HUES48 (cell line): Measurements from ENCODE around the gene OPHN1.
A peak's percentile ranks its signal among the peaks of the same experiment; 100 is the strongest.
"Not testable (repeated sequence)": the region's sequence is repeated elsewhere in the genome, so short reads cannot be mapped to it uniquely, and the experiment has no call there.

Source experiments
- H3K27ac ChIP-seq: one replicate; pipeline ENCODE4 v1.7.0; 2013; ENCODE audit warnings: low read depth, low read length, inconsistent platforms
- H3K27me3 ChIP-seq: 2 replicates; pipeline ENCODE4 v1.6.1; 2013; ENCODE audit warnings: mild to moderate bottlenecking, low read length; ENCODE audit not compliant: control insufficient read depth, insufficient read depth
- H3K36me3 ChIP-seq: 2 replicates; pipeline ENCODE4 v1.6.1; 2013; ENCODE audit warnings: low read length; ENCODE audit not compliant: control insufficient read depth, insufficient read depth
- H3K4me1 ChIP-seq: 2 replicates; pipeline ENCODE4 v1.6.1; 2013; ENCODE audit warnings: mild to moderate bottlenecking, low read length; ENCODE audit not compliant: control insufficient read depth, insufficient read depth
- H3K4me3 ChIP-seq: 2 replicates; pipeline ENCODE4 v1.5.1; 2013; ENCODE audit warnings: mild to moderate bottlenecking, low read depth, low read length
- H3K9ac ChIP-seq: 2 replicates; pipeline ENCODE4 v1.6.1; 2013; ENCODE audit warnings: mild to moderate bottlenecking, low read depth, low read length, moderate library complexity
- H3K9me3 ChIP-seq: 2 replicates; pipeline ENCODE4 v1.6.1; 2013; ENCODE audit warnings: low read length; ENCODE audit not compliant: control insufficient read depth, insufficient read depth

The OPHN1 gene

DNA sequence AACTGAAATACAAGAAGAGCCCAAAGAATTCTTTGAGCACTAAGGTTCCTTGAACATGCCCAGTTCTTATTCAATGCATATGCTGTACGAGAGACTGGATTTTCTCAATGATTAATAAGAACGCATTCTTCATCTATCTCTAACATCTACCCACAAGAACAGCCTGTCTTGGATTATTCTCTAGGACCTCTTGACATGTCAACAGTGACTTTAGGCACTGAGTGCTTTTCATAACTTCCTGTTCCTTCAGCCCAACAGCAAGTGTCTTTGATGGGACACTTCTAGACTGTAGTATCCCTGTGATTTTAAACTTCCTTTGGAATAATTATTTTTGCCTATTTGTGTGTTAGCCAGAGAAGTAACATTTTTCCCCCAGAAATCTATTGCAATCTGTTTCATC, 69.3 kb downstream of the OPHN1 start:
- Histone ChIP-seq H3K4me1 (no peaks in the 10 kb centered on the region), H3K36me3 (no peaks in the 10 kb centered on the region), H3K27ac (no peak overlapping the region), H3K27me3 (no peaks in the 10 kb centered on the region), H3K4me3 (no peak overlapping the region), H3K9me3 (peaks cover 45% of the 10 kb centered on the region), H3K9ac (no peak overlapping the region)

DNA sequence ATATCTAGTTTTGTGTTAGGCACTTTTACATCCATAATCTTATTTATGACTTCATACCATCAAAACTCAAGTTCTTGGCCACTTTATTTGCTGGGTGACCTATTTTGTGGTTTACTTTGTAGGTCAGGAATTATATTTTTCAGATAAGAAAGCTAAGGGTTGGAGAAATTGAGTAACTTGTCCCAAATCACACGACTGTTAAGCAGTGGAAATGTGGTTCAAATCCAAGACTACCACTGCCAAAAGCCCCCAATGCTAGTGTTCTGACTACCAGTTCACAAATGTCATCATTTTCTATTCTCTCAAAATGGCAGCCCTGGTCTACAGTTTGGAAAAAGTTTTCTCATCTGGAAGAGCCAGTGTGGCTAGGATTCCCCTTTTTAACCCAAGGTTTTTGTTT, 74.6 kb downstream of the OPHN1 start:
- H3K9me3 ChIP-seq: peaks cover 12% of the 10 kb centered on the region; the same call in 1 of the 2 replicates
- no peaks in the 10 kb centered on the region for H3K27me3 ChIP-seq
- H3K4me1 ChIP-seq: peaks cover 7% of the 10 kb centered on the region; the same call in 1 of the 2 replicates
- H3K27ac ChIP-seq: no peak overlapping the region
- H3K36me3 ChIP-seq: no peaks in the 10 kb centered on the region
- H3K4me3 ChIP-seq: no peak overlapping the region
- no peak overlapping the region for H3K9ac ChIP-seq

DNA sequence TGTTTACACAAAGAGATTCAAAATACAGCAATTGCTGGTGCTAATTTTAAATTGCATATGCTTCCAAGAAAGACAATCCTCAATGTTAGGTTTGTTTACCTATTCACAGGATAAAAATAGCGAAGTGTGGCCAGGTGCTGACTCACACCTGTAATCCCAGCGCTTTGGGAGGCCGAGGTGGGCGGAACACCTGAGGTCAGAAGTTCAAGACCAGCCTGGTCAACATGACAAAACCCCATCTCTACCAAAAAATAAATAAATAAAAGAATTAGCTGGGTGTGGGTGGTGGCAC, 77.7 kb downstream of the OPHN1 start:
- Histone ChIP-seq H3K9ac (no peak overlapping the region), H3K27ac (peak overlapping the region; percentile 50), H3K36me3 (no peaks in the 10 kb centered on the region)

DNA sequence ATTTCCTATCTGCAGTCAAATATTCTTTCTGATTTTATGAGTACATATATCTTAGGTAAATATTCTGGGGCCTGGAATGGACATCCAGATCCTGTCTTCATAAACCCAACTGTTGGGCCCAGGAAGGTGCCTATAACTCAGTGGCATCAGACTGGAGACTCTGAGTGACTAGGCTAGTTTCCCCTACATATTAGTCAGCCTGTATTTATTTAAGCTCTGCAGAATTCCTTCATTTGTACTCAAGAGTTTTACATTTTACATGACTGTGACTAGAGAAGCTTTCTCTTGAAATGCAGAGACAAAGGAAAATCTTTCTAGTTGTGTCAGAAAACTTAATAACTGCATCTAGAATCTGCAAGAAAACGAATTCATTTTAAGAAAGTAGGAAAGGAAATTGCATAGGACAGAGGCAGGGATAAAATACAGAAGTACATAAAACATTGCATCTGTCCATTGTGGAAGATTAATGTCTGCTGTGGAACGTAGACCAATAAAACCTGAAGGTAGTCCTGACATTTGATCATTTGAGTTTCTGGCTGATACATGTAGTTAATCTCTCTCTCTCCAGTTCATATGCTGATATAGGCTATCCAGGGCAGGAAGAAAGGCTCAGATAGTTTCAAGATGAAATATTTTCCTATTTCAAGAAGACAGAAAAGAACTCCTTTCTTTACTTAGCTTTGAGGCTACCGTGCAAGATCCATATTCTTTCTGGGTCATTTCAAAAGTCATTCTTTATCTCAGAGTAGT, 78.2 kb downstream of the OPHN1 start:
- Histone ChIP-seq H3K27ac (peak overlapping the region; percentile 50), H3K9ac (no peak overlapping the region), H3K4me3 (no peak overlapping the region), H3K36me3 (no peaks in the 10 kb centered on the region), H3K27me3 (no peaks in the 10 kb centered on the region), H3K4me1 (peaks cover 7% of the 10 kb centered on the region; the same call in 1 of the 2 replicates), H3K9me3 (peaks cover 22% of the 10 kb centered on the region)

More for the DNA sequence above, 77.7 kb downstream of the OPHN1 start:
- H3K4me3 ChIP-seq: no peak overlapping the region
- H3K9me3 ChIP-seq: peaks cover 23% of the 10 kb centered on the region
- H3K4me1 ChIP-seq: peaks cover 7% of the 10 kb centered on the region; the same call in 1 of the 2 replicates
- no peaks in the 10 kb centered on the region for H3K27me3 ChIP-seq

DNA sequence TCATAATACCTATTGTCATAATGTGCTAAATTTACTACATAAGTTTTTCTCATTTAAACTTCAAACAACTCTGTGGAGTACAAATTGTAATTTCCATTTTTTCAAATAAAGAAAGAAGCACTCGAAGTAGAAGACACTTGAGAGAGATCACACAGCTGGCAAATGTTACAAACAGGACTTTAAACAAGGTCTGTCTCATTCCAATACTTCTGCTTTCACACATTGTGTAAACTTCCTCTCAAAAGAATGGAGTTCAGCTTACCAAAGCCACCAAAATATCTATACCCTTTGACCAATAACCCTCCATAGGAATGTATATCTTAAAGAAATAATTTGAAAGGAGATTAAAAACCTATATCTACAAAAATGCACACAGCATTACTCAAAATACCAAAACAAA, 88.3 kb downstream of the OPHN1 start:
- Histone ChIP-seq H3K4me3 (no peak overlapping the region), H3K4me1 (no peaks in the 10 kb centered on the region), H3K36me3 (no peaks in the 10 kb centered on the region), H3K9ac (no peak overlapping the region), H3K27ac (no peak overlapping the region), H3K27me3 (no peaks in the 10 kb centered on the region), H3K9me3 (peaks cover 20% of the 10 kb centered on the region)

DNA sequence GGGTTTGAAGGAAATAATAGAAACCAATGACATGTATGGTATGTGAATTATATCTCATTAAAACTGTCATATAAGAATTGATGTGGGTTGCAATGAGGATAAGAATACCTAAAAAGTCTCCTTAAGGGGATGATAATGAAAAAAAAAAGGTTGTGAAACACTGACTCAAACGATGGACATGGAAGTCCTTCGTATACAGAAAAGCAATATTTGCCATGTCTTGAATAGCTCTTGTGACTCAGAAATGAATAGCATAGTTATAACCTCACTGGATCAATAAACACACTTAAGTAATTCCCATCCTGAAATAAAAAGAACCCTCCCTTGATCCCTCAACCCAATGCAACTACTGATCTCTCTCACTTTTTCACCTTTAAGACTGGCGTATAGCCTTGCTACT, 89.7 kb downstream of the OPHN1 start:
- no peak overlapping the region for H3K9ac ChIP-seq

DNA sequence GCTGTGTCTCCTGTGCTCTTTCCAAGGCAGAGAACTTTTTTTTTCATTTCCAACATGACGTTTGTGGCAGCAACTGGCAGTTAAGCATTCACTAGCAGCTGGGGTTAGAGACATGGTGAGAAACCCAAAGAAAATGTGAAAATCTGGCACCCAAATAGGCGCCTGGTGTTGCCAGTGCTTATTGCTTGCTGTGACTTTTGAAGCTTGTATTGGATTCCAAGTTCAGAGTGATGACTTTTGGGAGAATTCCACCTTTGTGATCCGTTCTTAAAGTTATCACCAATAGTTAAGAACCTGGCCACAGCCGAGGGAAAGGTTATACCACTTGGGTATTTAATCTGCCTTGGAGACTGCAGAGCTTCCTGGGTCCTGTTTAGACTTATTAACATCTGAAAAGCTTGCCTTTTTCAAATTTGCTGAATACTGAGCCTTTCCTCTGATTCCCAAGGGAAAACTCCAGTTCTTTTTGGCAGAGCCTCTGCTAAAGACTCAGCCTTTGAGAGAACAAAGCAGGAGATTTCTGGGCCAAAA, 101.0 kb downstream of the OPHN1 start:
- Histone ChIP-seq H3K27ac (peak overlapping the region; percentile 66), H3K9me3 (peaks cover 4% of the 10 kb centered on the region; the same call in 1 of the 2 replicates), H3K36me3 (no peaks in the 10 kb centered on the region), H3K4me1 (0 out of 2 replicates have a peak, but pooled peaks cover 4% of the 10 kb centered on the region), H3K27me3 (no peaks in the 10 kb centered on the region), H3K9ac (no peak overlapping the region), H3K4me3 (no peak overlapping the region)

More for the DNA sequence above, 89.7 kb downstream of the OPHN1 start:
- Histone ChIP-seq H3K36me3 (no peaks in the 10 kb centered on the region), H3K4me1 (no peaks in the 10 kb centered on the region), H3K9me3 (peaks cover 20% of the 10 kb centered on the region), H3K27ac (no peak overlapping the region), H3K27me3 (no peaks in the 10 kb centered on the region), H3K4me3 (no peak overlapping the region)

DNA sequence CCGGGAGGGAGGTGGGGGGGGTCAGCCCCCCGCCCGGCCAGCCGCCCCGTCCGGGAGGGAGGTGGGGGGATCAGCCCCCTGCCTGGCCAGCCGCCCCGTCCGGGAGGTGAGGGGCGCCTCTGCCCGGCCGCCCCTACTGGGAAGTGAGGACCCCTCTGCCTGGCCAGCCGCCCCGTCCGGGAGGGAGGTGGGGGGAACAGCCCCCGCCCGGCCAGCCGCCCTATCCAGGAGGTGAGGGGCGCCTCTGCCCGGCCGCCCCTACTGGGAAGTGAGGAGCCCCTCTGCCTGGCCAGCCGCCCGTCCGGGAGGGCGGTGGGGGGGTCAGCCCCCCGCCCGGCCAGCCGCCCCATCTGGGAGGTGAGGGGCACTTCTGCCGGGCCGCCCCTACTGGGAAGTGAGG, 106.5 kb downstream of the OPHN1 start:
- H3K9me3 ChIP-seq: peaks cover 30% of the 10 kb centered on the region
- not testable (repeated sequence) for H3K4me1 ChIP-seq, H3K27ac ChIP-seq, H3K4me3 ChIP-seq, H3K27me3 ChIP-seq, H3K9ac ChIP-seq, H3K36me3 ChIP-seq

DNA sequence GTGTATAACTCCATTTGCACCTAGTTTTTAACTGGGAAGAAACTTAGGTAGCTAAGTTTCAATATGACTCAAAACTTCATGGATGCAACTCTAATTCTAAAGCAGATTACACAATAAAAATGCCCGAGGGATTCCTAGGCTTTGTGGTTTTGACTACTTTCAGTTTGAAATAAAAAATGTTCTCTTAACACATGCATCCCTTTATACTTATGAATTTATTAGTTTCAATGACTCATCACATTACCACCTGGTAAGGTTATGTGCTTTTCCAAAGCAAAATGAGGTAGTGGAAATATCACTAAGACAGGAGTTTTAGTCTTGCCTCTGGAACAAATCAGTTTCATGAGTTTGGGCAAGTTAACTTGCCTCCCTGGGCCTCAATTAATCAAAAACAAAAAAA, 125.5 kb downstream of the OPHN1 start:
- no peak overlapping the region for H3K4me3 ChIP-seq
- no peaks in the 10 kb centered on the region for H3K36me3 ChIP-seq
- H3K27ac ChIP-seq: no peak overlapping the region
- H3K9me3 ChIP-seq: peaks cover 34% of the 10 kb centered on the region
- no peaks in the 10 kb centered on the region for H3K4me1 ChIP-seq
- H3K9ac ChIP-seq: no peak overlapping the region
- no peaks in the 10 kb centered on the region for H3K27me3 ChIP-seq

DNA sequence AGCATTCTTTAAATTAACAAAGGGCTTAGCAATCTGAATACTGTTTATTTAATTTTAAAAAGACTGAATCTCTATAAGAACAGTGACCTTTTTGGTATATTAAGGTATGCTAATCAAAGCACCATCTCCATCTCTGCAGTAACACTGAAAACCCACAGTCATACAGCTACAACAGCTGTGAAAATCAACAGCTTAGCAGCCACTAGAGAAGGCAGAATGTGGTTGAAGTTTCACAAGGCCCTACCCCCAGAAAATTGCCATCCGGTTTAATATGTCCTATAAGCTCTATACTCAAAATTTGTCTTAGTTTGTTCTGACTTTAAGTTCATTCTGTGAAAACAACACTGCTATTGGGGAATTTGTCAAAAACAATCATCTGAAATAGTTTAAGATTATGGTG, 128.7 kb downstream of the OPHN1 start:
- no peaks in the 10 kb centered on the region for H3K4me1 ChIP-seq
- H3K4me3 ChIP-seq: no peak overlapping the region
- no peak overlapping the region for H3K9ac ChIP-seq
- H3K27ac ChIP-seq: no peak overlapping the region
- no peaks in the 10 kb centered on the region for H3K27me3 ChIP-seq
- peaks cover 31% of the 10 kb centered on the region for H3K9me3 ChIP-seq
- no peaks in the 10 kb centered on the region for H3K36me3 ChIP-seq

DNA sequence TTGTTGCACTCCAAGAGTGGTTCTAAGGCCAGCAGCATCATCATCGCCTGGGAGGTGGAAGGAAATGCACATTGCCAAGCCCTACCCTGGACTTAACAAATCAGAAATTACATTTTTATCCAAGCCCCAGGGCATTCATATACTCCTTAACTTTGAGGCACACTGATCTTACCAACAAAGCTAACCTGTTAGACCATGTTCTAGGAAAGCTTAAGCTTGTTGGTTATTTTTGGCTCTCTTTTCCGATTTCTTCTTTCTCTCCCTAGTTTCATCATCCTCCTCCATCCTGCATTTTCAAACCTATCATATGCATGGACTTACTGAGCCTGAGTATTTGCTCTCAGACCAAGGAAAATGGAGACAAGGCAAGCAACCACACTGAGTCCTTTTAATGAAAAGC, 133.4 kb downstream of the OPHN1 start:
- H3K27ac ChIP-seq: no peak overlapping the region
- H3K9ac ChIP-seq: no peak overlapping the region
- peaks cover 32% of the 10 kb centered on the region for H3K9me3 ChIP-seq
- no peaks in the 10 kb centered on the region for H3K27me3 ChIP-seq
- no peak overlapping the region for H3K4me3 ChIP-seq
- H3K4me1 ChIP-seq: no peaks in the 10 kb centered on the region
- H3K36me3 ChIP-seq: no peaks in the 10 kb centered on the region
